Gastrocnemius medialis (tissue), 4 donors: ENCODE results near the gene MAML2. TPM values are rescaled to one million over a fixed set of nuclear protein-coding genes. Genes with fewer than 3 reads are reported as not detected.

Experiments used
- ATAC-seq, 2 donors: fragments of 150-250 bp; one replicate each; pipeline ENCODE4 v1.9.1; 2016
- DNase-seq, 2 donors: peaks; one replicate each; pipeline ENCODE4 v3.0.0-alpha.2; 2019
- H3K27ac ChIP-seq, 4 donors: fragments of 200-600 bp; sonication (generic); 1 replicate in 1 of 4; 2 replicates in 3 of 4; pipeline ENCODE4 v1.5.1; 2016 to 2018; ENCODE audit warnings: mild to moderate bottlenecking in 2 of 4, moderate library complexity in 1 of 4
- H3K27me3 ChIP-seq, 3 donors: fragments of 200-600 bp; sonication (generic) in 2 of 3; 1 replicate in 1 of 3; 2 replicates in 2 of 3; pipeline versions ENCODE4 v1.5.1 to v1.6.0; 2016 to 2019; ENCODE audit warnings: mild to moderate bottlenecking in 1 of 3, moderate library complexity in 1 of 3
- H3K36me3 ChIP-seq, 2 donors: fragments of 200-600 bp; sonication (generic) in 1 of 2; one replicate each; pipeline ENCODE4 v1.5.1; 2017 to 2018
- H3K4me1 ChIP-seq, 2 donors: fragments of 200-600 bp; sonication (generic) in 1 of 2; one replicate each; pipeline ENCODE4 v1.5.1; 2016 to 2017; ENCODE audit warnings: mild to moderate bottlenecking in 2 of 2
- H3K4me3 ChIP-seq, 4 donors: fragments of 200-600 bp; sonication (generic) in 3 of 4; 1 replicate in 1 of 4; 2 replicates in 3 of 4; pipeline ENCODE4 v1.5.1; 2016 to 2019; ENCODE audit warnings: mild to moderate bottlenecking in 2 of 4
- H3K9me3 ChIP-seq, 3 donors: fragments of 200-600 bp; sonication (generic) in 2 of 3; 1 replicate in 1 of 3; 2 replicates in 2 of 3; pipeline ENCODE4 v1.5.1; 2016 to 2019
- CTCF ChIP-seq, 5 experiments: fragments of 450-650 bp in 3 of 5; fragments of 200-600 bp in 2 of 5; sonication (generic) in 2 of 5; IDR thresholded peaks in 4 of 5; conservative IDR thresholded peaks in 1 of 5; 1 replicate in 4 of 5; 2 replicates in 1 of 5; pipeline ENCODE4 v1.5.1; 2016 to 2019; ENCODE audit warnings: antibody characterized with exemption in 5 of 5, mild to moderate bottlenecking in 3 of 5, moderate library complexity in 3 of 5
- POLR2A ChIP-seq, 2 donors: fragments of 450-650 bp; IDR thresholded peaks; one replicate each; pipeline ENCODE4 v1.6.1; 2017; ENCODE audit warnings: antibody characterized with exemption in 2 of 2, mild to moderate bottlenecking in 2 of 2, moderate library complexity in 2 of 2
- in situ Hi-C, 4 donors: fragments of 200-750 bp; cut with MboI; loops; one replicate each; pipeline versions ENCODE4 v1.15.0 to v1.8.0; 2017; ENCODE audit warnings: low sequenced_read_pairs in 4 of 4
- intact Hi-C: fragments of 100-400 bp; cut with DNase I; formaldehyde crosslinking; loops from one replicate; pipeline ENCODE4 v1.15.1; 2023; ENCODE audit warnings: low total_unique reads
- total RNA-seq, 4 donors: library from RNA; depleted of rRNA; stranded (reverse); fragments of >200 nt; gene quantifications; one replicate each; pipeline versions ENCODE4 v1.1.0 to v1.2.3, GENCODE V29; 2016

MAML2 gene
- total RNA-seq, 4 donors from 2014 or later, result 4.1 to 6.3 (median 4.8) TPM

GRCh38 chr11:96358321-96358720 lies 15.3 kb upstream of the MAML2 start:
- peaks cover 0 to 51% of the 10 kb centered on the region in 2 donors for H3K36me3 ChIP-seq
- intact Hi-C loops, result no loop called here
- ATAC-seq, result no peak
- no peaks in the 10 kb centered on the region for H3K4me1 ChIP-seq
- no peaks in the 10 kb centered on the region for H3K27me3 ChIP-seq
- H3K9me3 ChIP-seq, result no peaks in the 10 kb centered on the region
- H3K27ac ChIP-seq, result no peak overlapping the region
- no peak overlapping the region for H3K4me3 ChIP-seq
- no peak for DNase-seq
- no peak for TF ChIP-seq CTCF (IDR thresholded peaks at IDR 0.05 in 4 of 5, conservative IDR thresholded peaks at IDR 0.05 in 1 of 5)
- no peak for TF ChIP-seq POLR2A (IDR thresholded peaks at IDR 0.05)
- in situ Hi-C loops, result loop anchor here in 1 of 4 donors (25.0 kb wide), 1 partner anchor 521 kb away; no protein-coding TSS in a partner anchor

GRCh38 chr11:96357794-96358193 lies 14.8 kb upstream of the MAML2 start:
- DNase-seq (no peak), ATAC-seq (no peak)
- H3K9me3 ChIP-seq, result no peaks in the 10 kb centered on the region
- H3K4me3 ChIP-seq, result no peak overlapping the region
- H3K27me3 ChIP-seq, result no peaks in the 10 kb centered on the region
- no peaks in the 10 kb centered on the region for H3K4me1 ChIP-seq
- intact Hi-C loops, result no loop called here
- H3K27ac ChIP-seq, result no peak overlapping the region
- in situ Hi-C loops, result loop anchor here in 1 of 4 donors (25.0 kb wide), 1 partner anchor 520 kb away; no protein-coding TSS in a partner anchor
- TF ChIP-seq CTCF (IDR thresholded peaks at IDR 0.05 in 4 of 5, conservative IDR thresholded peaks at IDR 0.05 in 1 of 5) (no peak), POLR2A (IDR thresholded peaks at IDR 0.05) (no peak)
- peaks cover 0 to 50% of the 10 kb centered on the region in 2 donors for H3K36me3 ChIP-seq

- no peak for TF ChIP-seq CTCF (IDR thresholded peaks at IDR 0.05 in 4 of 5, conservative IDR thresholded peaks at IDR 0.05 in 1 of 5)
- TF ChIP-seq POLR2A (IDR thresholded peaks at IDR 0.05), result no peak
- H3K36me3 ChIP-seq, result peaks cover 0 to 50% of the 10 kb centered on the region in 2 donors
These were observed 13.9 kb upstream of the MAML2 start for GRCh38 chr11:96356848-96357247.

GRCh38 chr11:96342014-96342960 lies 708 bp downstream of the MAML2 start:
- TF ChIP-seq CTCF (IDR thresholded peaks at IDR 0.05 in 4 of 5, conservative IDR thresholded peaks at IDR 0.05 in 1 of 5) (no peak), POLR2A (IDR thresholded peaks at IDR 0.05) (no peak)
- no peaks in the 10 kb centered on the region for H3K9me3 ChIP-seq
- H3K27ac ChIP-seq, result peak overlapping the region; percentile 63 to 74 (median 66)
- intact Hi-C loops, result loop anchor here (2.0 to 5.0 kb wide), 3 partner anchors 130 to 420 kb away; partner anchors contain the start of gene MTMR2
- no peak for DNase-seq
- in situ Hi-C loops, result loop anchor here (5.0 to 25.0 kb wide), 4 partner anchors 280 to 290 kb away; no protein-coding TSS in a partner anchor
- peaks cover 3 to 6% of the 10 kb centered on the region in 2 donors for H3K4me1 ChIP-seq
- H3K27me3 ChIP-seq, result no peaks in the 10 kb centered on the region
- ATAC-seq, result peak in 1 of 2 donors; percentile 2
- H3K36me3 ChIP-seq, result no peaks in the 10 kb centered on the region
- peak overlapping the region; percentile 60 to 79 (median 64) for H3K4me3 ChIP-seq

More at GRCh38 chr11:96356848-96357247, 13.9 kb upstream of the MAML2 start:
- Histone ChIP-seq H3K4me1 (no peaks in the 10 kb centered on the region), H3K27ac (no peak overlapping the region), H3K27me3 (no peaks in the 10 kb centered on the region), H3K4me3 (no peak overlapping the region), H3K9me3 (no peaks in the 10 kb centered on the region)
- DNase-seq (no peak), ATAC-seq (no peak)
- in situ Hi-C loops, result loop anchor here in 1 of 4 donors (25.0 kb wide), 1 partner anchor 520 kb away; no protein-coding TSS in a partner anchor
- intact Hi-C loops, result no loop called here
